Measurements from ENCODE around the gene CREBBP.
"Not testable (repeated sequence)": the region's sequence is repeated elsewhere in the genome, so short reads cannot be mapped to it uniquely, and the experiment has no call there.

DNA sequence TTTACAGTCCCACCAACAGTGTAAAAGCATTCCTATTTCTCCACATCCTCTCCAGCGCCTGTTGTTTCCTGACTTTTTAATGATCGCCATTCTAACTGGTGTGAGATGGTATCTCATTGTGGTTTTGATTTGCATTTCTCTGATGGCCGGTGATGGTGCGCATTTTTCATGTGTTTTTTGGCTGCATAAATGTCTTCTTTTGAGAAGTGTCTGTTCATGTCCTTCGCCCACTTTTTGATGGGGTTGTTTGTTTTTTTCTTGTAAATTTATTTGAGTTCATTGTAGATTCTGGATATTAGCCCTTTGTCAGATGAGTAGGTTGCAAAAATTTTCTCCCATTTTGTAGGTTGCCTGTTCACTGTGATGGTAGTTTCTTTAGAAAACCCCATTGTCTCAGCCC is 5.5 kb upstream of the CREBBP start:
- TF ChIP-seq CTCF (conservative IDR thresholded peaks at IDR 0.05); ZFX (IDR thresholded peaks at IDR 0.05): not testable (repeated sequence)
